ENCODE data around the gene OSER1.

DNA sequence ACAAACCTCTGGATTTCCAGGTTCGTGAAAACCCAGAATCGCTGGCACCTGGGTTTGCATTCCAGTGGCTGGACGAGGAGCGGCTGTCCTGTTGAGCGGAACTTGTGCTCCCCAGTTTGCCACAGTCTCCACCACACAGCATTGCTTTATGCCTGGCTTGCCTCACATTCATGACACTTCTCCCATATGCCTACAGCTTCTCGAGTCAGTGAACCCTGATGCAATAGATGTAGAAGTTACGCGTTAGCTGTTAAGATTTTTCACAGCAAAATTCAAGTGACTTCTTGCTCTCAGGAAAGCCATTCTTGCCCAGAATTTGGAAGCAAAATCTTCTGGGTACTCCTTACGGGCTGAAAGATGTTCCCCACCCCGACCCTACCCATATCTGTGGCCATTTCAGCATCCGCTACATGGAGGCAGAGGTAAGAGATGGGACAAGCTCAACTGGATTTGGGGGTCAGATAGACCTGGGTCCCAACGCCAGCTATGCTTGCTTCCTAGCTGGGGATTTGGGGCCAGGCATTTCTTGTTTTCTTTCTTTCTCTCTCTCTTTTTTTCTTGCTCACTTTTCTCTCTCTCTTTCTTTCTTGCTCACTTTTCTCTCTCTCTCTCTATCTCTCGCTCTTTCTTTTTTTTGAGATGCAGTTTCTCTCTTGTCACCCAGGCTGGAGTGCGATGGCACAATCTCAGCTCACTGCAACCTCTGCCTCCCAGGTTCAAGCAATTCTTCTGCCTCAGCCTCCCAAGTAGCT is 24.2 kb upstream of the OSER1 start:
- no peak for TF ChIP-seq CTCF (IDR thresholded peaks at IDR 0.05)
- no peak for TF ChIP-seq POLR2A (IDR thresholded peaks at IDR 0.05)

Measured in Peyer's patch (tissue), 4 donors.